Trophoblast cell (in vitro differentiated cells and primary cell): ENCODE measurements around the gene HMGCL.
"Not testable (repeated sequence)": the region's sequence is repeated elsewhere in the genome, so short reads cannot be mapped to it uniquely, and the experiment has no call there.

ENCODE experiments used
- DNase-seq, 2 donors: peaks; one replicate each; pipeline ENCODE4 v3.0.0-alpha.2; 2016
- H2AFZ ChIP-seq: 2 replicates; pipeline ENCODE4 v1.6.1; 2013; ENCODE audit warnings: low read length, moderate library complexity, mild to moderate bottlenecking; ENCODE audit not compliant: insufficient read depth, poor library complexity
- H2AK5ac ChIP-seq: 2 replicates; pipeline ENCODE4 v1.6.1; 2013; ENCODE audit warnings: mild to moderate bottlenecking, low read length
- H2BK120ac ChIP-seq: 2 replicates; pipeline ENCODE4 v1.6.1; 2013; ENCODE audit warnings: low read length, mild to moderate bottlenecking, moderate library complexity; ENCODE audit not compliant: insufficient read depth, poor library complexity
- H2BK12ac ChIP-seq: 2 replicates; pipeline ENCODE4 v1.6.1; 2013; ENCODE audit warnings: mild to moderate bottlenecking, low read length, moderate library complexity
- H2BK5ac ChIP-seq: 2 replicates; pipeline ENCODE4 v1.6.1; 2013; ENCODE audit warnings: low read length, low read depth, moderate library complexity, mild to moderate bottlenecking; ENCODE audit not compliant: poor library complexity
- H3K14ac ChIP-seq: 2 replicates; pipeline ENCODE4 v1.6.1; 2013; ENCODE audit warnings: mild to moderate bottlenecking, low read length
- H3K18ac ChIP-seq: 2 replicates; pipeline ENCODE4 v1.6.1; 2013; ENCODE audit warnings: mild to moderate bottlenecking, low read length
- H3K23ac ChIP-seq: 2 replicates; pipeline ENCODE4 v1.6.1; 2013; ENCODE audit warnings: low read length
- H3K27ac ChIP-seq: 2 replicates; pipeline ENCODE4 v1.5.1; 2013; ENCODE audit warnings: low read depth, mild to moderate bottlenecking, inconsistent platforms, low read length, moderate library complexity
- H3K27me3 ChIP-seq: 2 replicates; pipeline ENCODE4 v1.6.1; 2013; ENCODE audit warnings: inconsistent platforms, mild to moderate bottlenecking, low read length, moderate library complexity; ENCODE audit not compliant: insufficient read depth
- H3K36me3 ChIP-seq, 2 experiments: 1 replicate in 1 of 2; 2 replicates in 1 of 2; pipeline ENCODE4 v1.6.1; 2013; ENCODE audit warnings: low read length in 2 of 2, mild to moderate bottlenecking in 2 of 2, moderate library complexity in 1 of 2; ENCODE audit not compliant: insufficient read depth in 2 of 2, control insufficient read depth in 1 of 2
- H3K4ac ChIP-seq: 2 replicates; pipeline ENCODE4 v1.6.1; 2013; ENCODE audit warnings: low read depth, mild to moderate bottlenecking, low read length, moderate library complexity
- H3K4me1 ChIP-seq, 2 experiments: 1 replicate in 1 of 2; 2 replicates in 1 of 2; pipeline ENCODE4 v1.6.1; 2013; ENCODE audit warnings: low read length in 2 of 2, mild to moderate bottlenecking in 2 of 2, moderate library complexity in 1 of 2; ENCODE audit not compliant: insufficient read depth in 2 of 2, control insufficient read depth in 1 of 2
- H3K4me2 ChIP-seq: 2 replicates; pipeline ENCODE4 v1.6.1; 2013; ENCODE audit warnings: inconsistent platforms, mild to moderate bottlenecking, low read length, moderate library complexity
- H3K4me3 ChIP-seq: 2 replicates; pipeline ENCODE4 v1.5.1; 2013; ENCODE audit warnings: mild to moderate bottlenecking, low read depth, low read length, inconsistent platforms
- H3K79me1 ChIP-seq: one replicate; pipeline ENCODE4 v1.6.1; 2013; ENCODE audit warnings: low read length
- H3K79me2 ChIP-seq: 2 replicates; pipeline ENCODE4 v1.6.1; 2013; ENCODE audit warnings: low read length, mild to moderate bottlenecking; ENCODE audit not compliant: control insufficient read depth, insufficient read depth, poor library complexity
- H3K9ac ChIP-seq: 2 replicates; pipeline ENCODE4 v1.6.1; 2013; ENCODE audit warnings: mild to moderate bottlenecking, low read length
- H3K9me3 ChIP-seq: 2 replicates; pipeline ENCODE4 v1.6.1; 2013; ENCODE audit warnings: low read depth, mild to moderate bottlenecking, control low read depth, inconsistent platforms, low read length; ENCODE audit not compliant: insufficient read depth
- H4K12ac ChIP-seq: 2 replicates; pipeline ENCODE4 v1.6.1; 2013; ENCODE audit warnings: low read depth, mild to moderate bottlenecking, low read length, moderate library complexity
- H4K8ac ChIP-seq: 2 replicates; pipeline ENCODE4 v1.6.1; 2013; ENCODE audit warnings: low read depth, mild to moderate bottlenecking, low read length, moderate library complexity
- H4K91ac ChIP-seq: one replicate; pipeline ENCODE4 v1.6.1; 2013; ENCODE audit warnings: low read depth, mild to moderate bottlenecking, low read length, moderate library complexity
- WGBS: extraction: QIAGEN DNeasy Blood & Tissue Kit; methylation state at CpG from one replicate; pipeline ENCODE4 v1.1.7; 2013; ENCODE audit warnings: missing lambda C conversion rate; ENCODE audit not compliant: insufficient read length, insufficient coverage; ENCODE audit errors: extremely low coverage; 5-methylcytosine and 5-hydroxymethylcytosine counted together

HMGCL gene

GRCh38 chr1:23862640-23863039 lies 37.4 kb upstream of the HMGCL start:
- Histone ChIP-seq H2AFZ (no peak overlapping the region), H2BK120ac (no peak overlapping the region), H2AK5ac (no peak overlapping the region), H2BK12ac (no peak overlapping the region), H3K27me3 (peaks cover 4% of the 10 kb centered on the region), H4K8ac (no peak overlapping the region), H3K27ac (no peak overlapping the region), H4K91ac (no peak overlapping the region), H3K18ac (no peak overlapping the region), H3K9ac (no peak overlapping the region), H3K79me2 (no peaks in the 10 kb centered on the region), H4K12ac (no peak overlapping the region), H3K23ac (no peak overlapping the region), H3K4ac (no peak overlapping the region), H3K14ac (no peak overlapping the region), H2BK5ac (no peak overlapping the region), H3K4me1 (peaks cover 2% of the 10 kb centered on the region in 2 experiments), H3K9me3 (no peaks in the 10 kb centered on the region), H3K36me3 (no peaks in the 10 kb centered on the region), H3K4me3 (no peak overlapping the region), H3K4me2 (no peak overlapping the region), H3K79me1 (no peaks in the 10 kb centered on the region)
- no CpG with 5 or more reads among the region's 3 CpGs for WGBS
- DNase-seq, result no peak

- Histone ChIP-seq H2BK5ac (no peak overlapping the region), H3K4me2 (no peak overlapping the region), H2BK120ac (no peak overlapping the region), H3K4ac (no peak overlapping the region), H4K91ac (no peak overlapping the region), H3K14ac (no peak overlapping the region), H3K27me3 (no peaks in the 10 kb centered on the region), H3K36me3 (no peaks in the 10 kb centered on the region), H3K9ac (no peak overlapping the region), H2AK5ac (no peak overlapping the region), H3K23ac (no peak overlapping the region), H4K12ac (no peak overlapping the region), H2BK12ac (no peak overlapping the region), H3K4me1 (no peaks in the 10 kb centered on the region), H2AFZ (no peak overlapping the region), H3K9me3 (no peaks in the 10 kb centered on the region), H3K18ac (no peak overlapping the region), H3K79me1 (no peaks in the 10 kb centered on the region), H4K8ac (no peak overlapping the region), H3K79me2 (no peaks in the 10 kb centered on the region), H3K27ac (no peak overlapping the region), H3K4me3 (no peak overlapping the region)
- no peak for DNase-seq
- no CpG with 5 or more reads among the region's 2 CpGs for WGBS
These were observed 29.3 kb upstream of the HMGCL start for GRCh38 chr1:23854568-23854967.

- not testable (repeated sequence) for H4K91ac ChIP-seq, H3K79me2 ChIP-seq, H3K9me3 ChIP-seq, H4K8ac ChIP-seq, H2BK120ac ChIP-seq, H3K14ac ChIP-seq, DNase-seq, H3K4me2 ChIP-seq, H2BK5ac ChIP-seq, H3K27me3 ChIP-seq, H2BK12ac ChIP-seq, H3K4me3 ChIP-seq, H3K4ac ChIP-seq, H2AFZ ChIP-seq, H3K36me3 ChIP-seq, H3K4me1 ChIP-seq, H3K18ac ChIP-seq, H3K27ac ChIP-seq, H3K9ac ChIP-seq, H4K12ac ChIP-seq, H2AK5ac ChIP-seq, H3K79me1 ChIP-seq, H3K23ac ChIP-seq
- WGBS, result no CpG with 5 or more reads among the region's 34 CpGs
These were observed 27.9 kb upstream of the HMGCL start for GRCh38 chr1:23853124-23853523.

- not testable (repeated sequence) for H3K14ac ChIP-seq, H3K4me1 ChIP-seq, H4K91ac ChIP-seq, H3K9me3 ChIP-seq, H4K8ac ChIP-seq, H3K27me3 ChIP-seq, H4K12ac ChIP-seq, H3K36me3 ChIP-seq, H3K79me2 ChIP-seq, H3K9ac ChIP-seq, H3K27ac ChIP-seq, H2AK5ac ChIP-seq, H2BK120ac ChIP-seq, H2AFZ ChIP-seq, H3K4me3 ChIP-seq, H2BK12ac ChIP-seq, H3K4ac ChIP-seq, H3K23ac ChIP-seq, H3K79me1 ChIP-seq, H3K4me2 ChIP-seq, DNase-seq, H3K18ac ChIP-seq, H2BK5ac ChIP-seq
These were observed 26.2 kb upstream of the HMGCL start for GRCh38 chr1:23851406-23851805.
